Measurements from ENCODE around the gene ULK1.

Gene ULK1

DNA sequence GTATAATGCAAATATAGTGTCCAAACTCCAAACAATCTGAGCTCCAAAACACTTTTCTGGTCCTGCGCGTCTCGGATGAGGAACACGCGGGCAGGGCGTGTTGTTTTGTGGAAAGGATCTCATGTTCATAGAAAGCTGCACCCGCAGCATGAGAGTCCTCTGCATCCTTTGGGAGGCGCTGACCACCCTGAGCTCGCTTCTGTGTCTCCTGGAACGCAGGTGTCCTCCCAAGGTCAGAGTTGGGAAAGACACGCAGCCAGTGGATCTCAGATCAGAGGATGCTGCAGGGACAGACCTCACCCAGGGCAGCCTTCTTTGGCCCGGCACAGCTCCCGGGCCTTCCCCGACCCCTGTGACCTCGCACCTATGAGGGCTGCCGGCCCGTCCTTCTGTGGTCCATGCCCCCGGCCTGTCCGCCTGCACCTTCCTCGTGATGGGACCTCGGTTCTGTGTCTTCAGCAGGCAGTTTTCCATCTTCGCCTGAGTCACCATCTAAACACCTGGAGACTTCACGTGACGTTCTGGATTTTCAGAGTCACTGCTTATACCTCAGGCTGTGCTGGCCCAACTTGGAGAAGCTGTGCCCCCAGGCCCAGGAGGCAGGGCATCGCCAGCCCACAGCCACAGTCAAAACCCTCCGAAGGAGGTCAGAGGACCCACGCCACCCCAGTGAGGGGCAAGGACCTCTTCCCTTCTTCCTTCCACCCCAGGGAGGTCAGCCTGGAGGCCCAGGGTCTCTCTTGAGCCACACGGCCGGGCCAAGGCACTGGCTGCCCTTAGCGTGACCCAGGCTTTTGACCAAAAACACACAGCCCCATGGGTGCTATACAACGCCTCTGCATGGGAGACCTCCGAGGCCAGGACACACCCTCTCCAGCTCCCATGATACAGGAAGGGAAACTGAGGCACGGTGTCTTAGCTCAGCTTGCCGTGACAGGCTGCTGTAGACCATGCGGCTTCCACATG lies 40.3 kb upstream of the ULK1 start:
- Histone ChIP-seq H3K4me1 (no peaks in the 10 kb centered on the region), H3K9me3 (no peaks in the 10 kb centered on the region), H3K36me3 (no peaks in the 10 kb centered on the region), H3K27me3 (peaks cover 0 to 80% of the 10 kb centered on the region in 2 donors), H3K4me3 (no peak overlapping the region), H3K27ac (no peak overlapping the region)
- DNase-seq, result no peak
- intact Hi-C loops (cut with DNase I; ENCODE audit: low total_unique reads), result loop anchor here (5.0 kb wide), 1 partner anchor 143 kb away; no protein-coding TSS in a partner anchor
- TF ChIP-seq, protein P1, sequence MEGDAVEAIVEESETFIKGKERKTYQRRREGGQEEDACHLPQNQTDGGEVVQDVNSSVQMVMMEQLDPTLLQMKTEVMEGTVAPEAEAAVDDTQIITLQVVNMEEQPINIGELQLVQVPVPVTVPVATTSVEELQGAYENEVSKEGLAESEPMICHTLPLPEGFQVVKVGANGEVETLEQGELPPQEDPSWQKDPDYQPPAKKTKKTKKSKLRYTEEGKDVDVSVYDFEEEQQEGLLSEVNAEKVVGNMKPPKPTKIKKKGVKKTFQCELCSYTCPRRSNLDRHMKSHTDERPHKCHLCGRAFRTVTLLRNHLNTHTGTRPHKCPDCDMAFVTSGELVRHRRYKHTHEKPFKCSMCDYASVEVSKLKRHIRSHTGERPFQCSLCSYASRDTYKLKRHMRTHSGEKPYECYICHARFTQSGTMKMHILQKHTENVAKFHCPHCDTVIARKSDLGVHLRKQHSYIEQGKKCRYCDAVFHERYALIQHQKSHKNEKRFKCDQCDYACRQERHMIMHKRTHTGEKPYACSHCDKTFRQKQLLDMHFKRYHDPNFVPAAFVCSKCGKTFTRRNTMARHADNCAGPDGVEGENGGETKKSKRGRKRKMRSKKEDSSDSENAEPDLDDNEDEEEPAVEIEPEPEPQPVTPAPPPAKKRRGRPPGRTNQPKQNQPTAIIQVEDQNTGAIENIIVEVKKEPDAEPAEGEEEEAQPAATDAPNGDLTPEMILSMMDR (IDR thresholded peaks at IDR 0.05), result no peak

DNA sequence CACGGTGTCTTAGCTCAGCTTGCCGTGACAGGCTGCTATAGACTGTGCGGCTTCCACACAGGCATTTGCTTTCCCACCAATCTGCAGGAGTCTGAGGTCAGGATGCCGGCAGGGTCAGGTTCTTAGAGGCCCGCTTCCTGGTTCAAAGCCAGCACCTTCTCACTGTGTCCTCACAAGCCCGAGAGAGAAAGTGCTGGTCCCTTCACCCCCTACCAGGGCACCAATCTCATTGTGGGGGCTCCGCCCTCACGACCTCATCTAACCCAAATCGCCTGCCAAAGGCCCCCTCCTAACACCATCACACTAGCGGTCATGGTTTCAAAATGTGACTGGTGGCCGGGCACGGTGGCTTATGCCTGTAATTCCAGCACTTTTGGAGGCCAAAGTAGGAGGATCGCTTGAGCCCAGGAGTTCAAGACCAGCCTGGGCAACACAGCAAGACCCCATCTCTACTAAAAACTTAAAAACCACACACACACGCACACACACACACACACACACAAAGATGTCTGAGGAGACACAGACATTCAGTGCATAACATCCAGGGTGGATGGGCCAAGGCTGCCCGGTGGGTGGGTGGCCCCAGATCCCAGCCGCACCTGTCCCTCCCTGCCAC lies 39.5 kb upstream of the ULK1 start:
- no peak for DNase-seq
- peaks cover 0 to 75% of the 10 kb centered on the region in 2 donors for H3K27me3 ChIP-seq
- H3K36me3 ChIP-seq, result no peaks in the 10 kb centered on the region
- H3K9me3 ChIP-seq, result no peaks in the 10 kb centered on the region
- no peaks in the 10 kb centered on the region for H3K4me1 ChIP-seq
- TF ChIP-seq, protein P1 (IDR thresholded peaks at IDR 0.05), result no peak
- no peak overlapping the region for H3K4me3 ChIP-seq
- intact Hi-C loops (cut with DNase I; ENCODE audit: low total_unique reads), result loop anchor here (5.0 kb wide), 1 partner anchor 142 kb away; no protein-coding TSS in a partner anchor
- no peak overlapping the region for H3K27ac ChIP-seq

DNA sequence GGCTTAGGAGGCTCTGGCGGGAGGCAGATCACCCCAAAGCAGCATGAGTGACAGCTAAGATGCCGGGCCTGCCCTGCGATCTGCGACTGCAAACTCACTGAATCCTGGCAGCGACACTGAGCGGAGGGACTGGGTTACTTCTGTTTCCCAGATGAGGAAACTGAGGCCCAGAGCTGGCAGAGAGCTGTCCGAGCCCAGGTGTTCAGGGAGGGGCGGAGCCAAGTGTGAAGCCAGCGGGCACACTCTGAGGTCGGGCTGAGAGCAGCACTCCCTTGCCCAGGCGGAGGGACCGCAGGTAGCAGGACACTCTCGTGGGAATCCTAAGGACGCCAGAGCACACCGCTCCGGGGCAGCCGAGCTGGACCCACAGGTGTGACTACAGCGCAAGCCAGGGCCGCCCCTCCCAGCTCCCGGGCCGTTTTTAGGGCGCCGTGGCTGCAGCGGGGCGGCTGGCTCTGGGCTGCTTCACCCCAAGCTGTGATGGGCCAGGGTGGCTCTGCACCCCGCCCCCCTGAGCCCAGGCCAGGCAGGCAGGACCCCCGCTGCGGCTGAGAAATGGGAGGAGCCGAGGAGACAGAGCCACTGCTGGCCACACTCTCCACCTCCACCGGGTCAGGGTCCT lies 38.8 kb upstream of the ULK1 start:
- TF ChIP-seq, protein P1 (IDR thresholded peaks at IDR 0.05), result no peak
- intact Hi-C loops (cut with DNase I; ENCODE audit: low total_unique reads), result no loop called here
- no peaks in the 10 kb centered on the region for H3K9me3 ChIP-seq
- H3K27ac ChIP-seq, result no peak overlapping the region
- no peaks in the 10 kb centered on the region for H3K36me3 ChIP-seq
- peaks cover 0 to 69% of the 10 kb centered on the region in 2 donors for H3K27me3 ChIP-seq
- no peak for DNase-seq
- H3K4me3 ChIP-seq, result no peak overlapping the region
- no peaks in the 10 kb centered on the region for H3K4me1 ChIP-seq

DNA sequence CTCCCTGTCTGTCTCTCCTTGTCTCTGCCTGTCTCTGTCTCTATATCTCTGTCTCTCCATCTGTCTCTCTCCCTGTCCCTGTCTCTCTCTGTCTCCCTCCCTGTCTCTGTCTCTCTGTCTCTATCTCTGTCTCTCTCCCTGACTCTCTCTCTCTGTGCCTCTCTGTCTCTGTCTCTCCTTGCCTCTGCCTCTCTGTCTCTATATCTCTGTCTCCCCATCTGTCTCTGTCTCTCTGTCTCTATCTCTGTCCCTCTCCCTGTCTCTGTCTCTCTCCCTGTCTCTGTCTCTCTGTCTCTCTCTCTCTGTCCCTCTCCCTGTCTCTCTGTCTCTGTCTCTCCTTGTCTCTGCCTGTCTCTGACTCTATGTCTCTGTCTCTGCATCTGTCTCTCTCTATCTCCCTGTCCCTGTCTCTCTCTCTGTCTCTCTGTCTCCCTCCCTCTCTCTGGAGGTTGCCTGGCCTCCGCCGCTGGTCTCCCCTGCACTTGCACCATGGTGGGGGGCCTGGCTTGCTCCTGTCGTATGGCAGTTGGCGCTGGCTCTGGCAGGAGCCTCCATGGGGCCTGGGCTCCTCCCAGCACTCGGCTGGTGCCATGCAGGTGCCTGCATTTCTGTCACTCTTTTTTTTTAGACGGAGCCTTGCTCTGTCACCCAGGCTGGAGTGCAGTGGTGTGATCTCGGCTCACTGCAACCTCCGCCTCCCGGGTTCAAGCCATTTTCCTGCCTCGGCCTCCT lies 37.9 kb upstream of the ULK1 start:
- Histone ChIP-seq H3K27me3 (peaks cover 0 to 60% of the 10 kb centered on the region in 2 donors), H3K27ac (no peak overlapping the region), H3K36me3 (no peaks in the 10 kb centered on the region), H3K4me1 (no peaks in the 10 kb centered on the region), H3K4me3 (no peak overlapping the region), H3K9me3 (no peaks in the 10 kb centered on the region)
- TF ChIP-seq, protein P1 (IDR thresholded peaks at IDR 0.05), result no peak
- intact Hi-C loops (cut with DNase I; ENCODE audit: low total_unique reads), result no loop called here
- DNase-seq, result no peak

Data from tibial artery (tissue), 4 donors.